Stimulated activated naive B cell treated with anti-CD40 and anti-IgM and Interleukin-4, amounts not matched to agents 10 μg/mL and 1 μg/mL and 100 μg/mL, for 72 hours (primary cell): ENCODE measurements around the gene ZNF778.
A peak's percentile ranks its signal among the peaks of the same experiment; 100 is the strongest.
"Not testable (repeated sequence)": the region's sequence is repeated elsewhere in the genome, so short reads cannot be mapped to it uniquely, and the experiment has no call there.

ENCODE experiments used
- ATAC-seq, 2 donors: fragments of 150-1000 bp; cut with Tn5 transposase; replicated peaks; 2 replicates each; pipeline ENCODE4 v1.10.0; 2021; ENCODE audit warnings: moderate library complexity in 1 of 2
- DNase-seq: peaks from one replicate; pipeline ENCODE4 v3.0.0; 2021
- H3K27ac Mint-ChIP-seq: one replicate; pipeline ENCODE4 v1.8.0; 2022; ENCODE audit warnings: mild to moderate bottlenecking, mixed read lengths
- H3K27me3 Mint-ChIP-seq, 2 donors: one replicate each; pipeline ENCODE4 v1.8.0; 2022; ENCODE audit warnings: mixed read lengths in 2 of 2
- H3K36me3 Mint-ChIP-seq, 2 donors: one replicate each; pipeline ENCODE4 v1.8.0; 2022; ENCODE audit warnings: mixed read lengths in 2 of 2, mild to moderate bottlenecking in 1 of 2
- H3K4me1 Mint-ChIP-seq, 2 donors: one replicate each; pipeline ENCODE4 v1.8.0; 2022; ENCODE audit warnings: mixed read lengths in 2 of 2, mild to moderate bottlenecking in 1 of 2
- H3K4me3 Mint-ChIP-seq, 2 donors: one replicate each; pipeline ENCODE4 v1.8.0; 2022; ENCODE audit warnings: mild to moderate bottlenecking in 2 of 2, mixed read lengths in 2 of 2, moderate library complexity in 1 of 2
- H3K9me3 Mint-ChIP-seq, 2 donors: one replicate each; pipeline ENCODE4 v1.8.0; 2022; ENCODE audit warnings: mixed read lengths in 2 of 2, mild to moderate bottlenecking in 1 of 2

Gene ZNF778

GRCh38 chr16:89241187-89242007, 23.9 kb downstream of the ZNF778 start:
- ATAC-seq (peak; percentile 80 to 81), DNase-seq (peak; percentile 73)
- Mint-ChIP-seq H3K27me3 (no peaks in the 10 kb centered on the region), H3K4me3 (peak overlapping the region; percentile 99 to 100), H3K36me3 (peaks cover 0 to 2% of the 10 kb centered on the region in 2 donors), H3K4me1 (peaks cover 13 to 24% of the 10 kb centered on the region in 2 donors), H3K9me3 (no peaks in the 10 kb centered on the region), H3K27ac (peak overlapping the region; percentile 100)

GRCh38 chr16:89242795-89243200, 25.3 kb downstream of the ZNF778 start:
- ATAC-seq, result no peak
- Mint-ChIP-seq H3K36me3 (peaks cover 0 to 2% of the 10 kb centered on the region in 2 donors), H3K4me1 (peaks cover 13 to 24% of the 10 kb centered on the region in 2 donors), H3K27ac (no peak overlapping the region), H3K27me3 (no peaks in the 10 kb centered on the region), H3K9me3 (no peaks in the 10 kb centered on the region), H3K4me3 (peak overlapping the region in 1 of 2 donors; percentile 10)
- DNase-seq, result no peak

GRCh38 chr16:89243664-89244063, 26.2 kb downstream of the ZNF778 start:
- Mint-ChIP-seq H3K4me1 (peaks cover 13 to 24% of the 10 kb centered on the region in 2 donors), H3K27ac (no peak overlapping the region), H3K4me3 (no peak overlapping the region), H3K36me3 (peaks cover 0 to 2% of the 10 kb centered on the region in 2 donors), H3K9me3 (no peaks in the 10 kb centered on the region), H3K27me3 (no peaks in the 10 kb centered on the region)
- no peak for DNase-seq
- no peak for ATAC-seq

GRCh38 chr16:89244264-89244663, 26.8 kb downstream of the ZNF778 start:
- H3K27ac Mint-ChIP-seq, H3K27me3 Mint-ChIP-seq, H3K4me3 Mint-ChIP-seq, H3K36me3 Mint-ChIP-seq, DNase-seq, H3K9me3 Mint-ChIP-seq, ATAC-seq: not testable (repeated sequence)
- peaks cover 13 to 24% of the 10 kb centered on the region in 2 donors for H3K4me1 Mint-ChIP-seq

- Mint-ChIP-seq H3K36me3 (peaks cover under 1 to 2% of the 10 kb centered on the region in 2 donors), H3K27me3 (no peaks in the 10 kb centered on the region), H3K9me3 (peaks cover 0 to 1% of the 10 kb centered on the region in 2 donors), H3K27ac (no peak overlapping the region), H3K4me1 (peaks cover 13 to 23% of the 10 kb centered on the region in 2 donors), H3K4me3 (no peak overlapping the region)
- ATAC-seq, result no peak
- DNase-seq, result no peak
Measured at GRCh38 chr16:89244754-89245153, 27.3 kb downstream of the ZNF778 start.

GRCh38 chr16:89246383-89246902, 28.9 kb downstream of the ZNF778 start:
- ATAC-seq (no peak), DNase-seq (no peak)
- peak overlapping the region; percentile 79 to 81 for H3K4me3 Mint-ChIP-seq
- H3K9me3 Mint-ChIP-seq, result peaks cover 7 to 9% of the 10 kb centered on the region in 2 donors
- H3K4me1 Mint-ChIP-seq, result peaks cover 8 to 10% of the 10 kb centered on the region in 2 donors
- H3K36me3 Mint-ChIP-seq, result peaks cover 2 to 4% of the 10 kb centered on the region in 2 donors
- H3K27ac Mint-ChIP-seq, result peak overlapping the region; percentile 62
- no peaks in the 10 kb centered on the region for H3K27me3 Mint-ChIP-seq

GRCh38 chr16:89246903-89247733, 29.6 kb downstream of the ZNF778 start:
- peak; percentile 84 for DNase-seq
- Mint-ChIP-seq H3K4me1 (peaks cover 5 to 10% of the 10 kb centered on the region in 2 donors), H3K4me3 (peak overlapping the region; percentile 79 to 81), H3K36me3 (peaks cover 2 to 4% of the 10 kb centered on the region in 2 donors), H3K27ac (peak overlapping the region; percentile 62), H3K9me3 (peaks cover 7 to 9% of the 10 kb centered on the region in 2 donors), H3K27me3 (peaks cover 0 to 4% of the 10 kb centered on the region in 2 donors)
- peak; percentile 84 to 91 for ATAC-seq

GRCh38 chr16:89247734-89248075, 30.2 kb downstream of the ZNF778 start:
- peak overlapping the region; percentile 79 to 81 for H3K4me3 Mint-ChIP-seq
- not testable (repeated sequence) for H3K27ac Mint-ChIP-seq, H3K4me1 Mint-ChIP-seq, H3K27me3 Mint-ChIP-seq, H3K36me3 Mint-ChIP-seq, DNase-seq, H3K9me3 Mint-ChIP-seq
- ATAC-seq, result peak; percentile 58 to 62

GRCh38 chr16:89248196-89248982, 30.9 kb downstream of the ZNF778 start:
- Mint-ChIP-seq H3K36me3 (peaks cover 2 to 4% of the 10 kb centered on the region in 2 donors), H3K4me1 (peaks cover 0 to 3% of the 10 kb centered on the region in 2 donors), H3K27ac (peak overlapping the region; percentile 20), H3K9me3 (peaks cover 7 to 9% of the 10 kb centered on the region in 2 donors), H3K27me3 (peaks cover 0 to 4% of the 10 kb centered on the region in 2 donors), H3K4me3 (peak overlapping the region; percentile 79 to 81)
- DNase-seq (no peak), ATAC-seq (no peak)

- peaks cover 5 to 9% of the 10 kb centered on the region in 2 donors for H3K36me3 Mint-ChIP-seq
- DNase-seq (no peak), ATAC-seq (peak; percentile 26 to 44)
- H3K4me1 Mint-ChIP-seq, result peaks cover 14 to 27% of the 10 kb centered on the region in 2 donors
- no peak overlapping the region for H3K27ac Mint-ChIP-seq
- H3K9me3 Mint-ChIP-seq, result peaks cover 7 to 9% of the 10 kb centered on the region in 2 donors
- H3K4me3 Mint-ChIP-seq, result no peak overlapping the region
- peaks cover 25% of the 10 kb centered on the region in 2 donors for H3K27me3 Mint-ChIP-seq
Measured at GRCh38 chr16:89253548-89254287, 36.2 kb downstream of the ZNF778 start.

- DNase-seq, result no peak
- peaks cover 26 to 34% of the 10 kb centered on the region in 2 donors for H3K27me3 Mint-ChIP-seq
- H3K36me3 Mint-ChIP-seq, result peaks cover 3 to 5% of the 10 kb centered on the region in 2 donors
- H3K27ac Mint-ChIP-seq, result peak overlapping the region; percentile 69
- peak; percentile 71 to 77 for ATAC-seq
- peak overlapping the region; percentile 68 to 80 for H3K4me3 Mint-ChIP-seq
- H3K9me3 Mint-ChIP-seq, result no peaks in the 10 kb centered on the region
- peaks cover 16 to 27% of the 10 kb centered on the region in 2 donors for H3K4me1 Mint-ChIP-seq
Measured at GRCh38 chr16:89256651-89257254, 39.2 kb downstream of the ZNF778 start.

GRCh38 chr16:89257281-89257731, 39.8 kb downstream of the ZNF778 start:
- Mint-ChIP-seq H3K27me3 (peaks cover 24 to 34% of the 10 kb centered on the region in 2 donors), H3K9me3 (no peaks in the 10 kb centered on the region), H3K4me1 (peaks cover 18 to 27% of the 10 kb centered on the region in 2 donors), H3K4me3 (peak overlapping the region; percentile 75 to 80), H3K27ac (peak overlapping the region; percentile 88), H3K36me3 (peaks cover 6 to 9% of the 10 kb centered on the region in 2 donors)
- ATAC-seq, result peak; percentile 26 to 27
- DNase-seq, result no peak
